Breast epithelium (tissue), 4 donors: Measurements from ENCODE around the gene ZNF407. TPM values are rescaled to one million over a fixed set of nuclear protein-coding genes. Genes with fewer than 3 reads are reported as not detected.

Experiments
- DNase-seq, 2 donors: peaks; one replicate each; pipeline ENCODE4 v3.0.0-alpha.2; 2019; ENCODE audit warnings: low spot score in 2 of 2
- H3K27ac ChIP-seq, 2 donors: fragments of 200-600 bp; sonication (generic) in 1 of 2; one replicate each; pipeline ENCODE4 v1.5.1; 2016 to 2019; ENCODE audit warnings: mild to moderate bottlenecking in 1 of 2
- H3K27me3 ChIP-seq, 2 donors: fragments of 200-600 bp; sonication (generic) in 1 of 2; one replicate each; pipeline versions ENCODE4 v1.5.1 to v1.6.0; 2017 to 2019; ENCODE audit warnings: control low read depth in 1 of 2, mild to moderate bottlenecking in 1 of 2
- H3K36me3 ChIP-seq: fragments of 200-600 bp; one replicate; pipeline ENCODE4 v1.5.1; 2019
- H3K4me1 ChIP-seq, 2 donors: fragments of 200-600 bp; sonication (generic); one replicate each; pipeline ENCODE4 v1.5.1; 2016 to 2019; ENCODE audit warnings: control low read depth in 1 of 2
- H3K4me3 ChIP-seq, 3 donors: fragments of 200-600 bp; sonication (generic); 1 replicate in 2 of 3; 2 replicates in 1 of 3; pipeline ENCODE4 v1.5.1; 2016 to 2019; ENCODE audit warnings: mild to moderate bottlenecking in 3 of 3, moderate library complexity in 2 of 3
- H3K9me3 ChIP-seq, 2 donors: fragments of 200-600 bp; sonication (generic) in 1 of 2; one replicate each; pipeline ENCODE4 v1.5.1; 2016 to 2019; ENCODE audit warnings: control low read depth in 1 of 2
- CTCF ChIP-seq, 3 donors: fragments of 450-650 bp; IDR thresholded peaks; one replicate each; pipeline ENCODE4 v1.5.1; 2016 to 2017; ENCODE audit warnings: antibody characterized with exemption in 3 of 3, mild to moderate bottlenecking in 3 of 3, moderate library complexity in 3 of 3
- POLR2A ChIP-seq: fragments of 450-650 bp; IDR thresholded peaks from one replicate; pipeline ENCODE4 v1.6.1; 2016; ENCODE audit warnings: antibody characterized with exemption, mild to moderate bottlenecking, moderate library complexity
- POLR2AphosphoS5 ChIP-seq, 3 donors: sonication (generic); formaldehyde crosslinking; IDR thresholded peaks; one replicate each; pipeline ENCODE4 v1.6.1; 2017; ENCODE audit warnings: antibody characterized with exemption in 3 of 3
- intact Hi-C: fragments of 100-400 bp; cut with DNase I; formaldehyde crosslinking; loops from one replicate; pipeline ENCODE4 v1.15.1; 2023; ENCODE audit warnings: low total_unique reads
- total RNA-seq, 3 donors: library from RNA; depleted of rRNA; stranded (reverse); fragments of >200 nt; gene quantifications; one replicate each; pipeline ENCODE4 v1.1.0, GENCODE V29; 2016

Gene ZNF407
- total RNA-seq, 3 donors from 2014 or later: 14.9 to 30.1 (median 22.3) TPM

DNA sequence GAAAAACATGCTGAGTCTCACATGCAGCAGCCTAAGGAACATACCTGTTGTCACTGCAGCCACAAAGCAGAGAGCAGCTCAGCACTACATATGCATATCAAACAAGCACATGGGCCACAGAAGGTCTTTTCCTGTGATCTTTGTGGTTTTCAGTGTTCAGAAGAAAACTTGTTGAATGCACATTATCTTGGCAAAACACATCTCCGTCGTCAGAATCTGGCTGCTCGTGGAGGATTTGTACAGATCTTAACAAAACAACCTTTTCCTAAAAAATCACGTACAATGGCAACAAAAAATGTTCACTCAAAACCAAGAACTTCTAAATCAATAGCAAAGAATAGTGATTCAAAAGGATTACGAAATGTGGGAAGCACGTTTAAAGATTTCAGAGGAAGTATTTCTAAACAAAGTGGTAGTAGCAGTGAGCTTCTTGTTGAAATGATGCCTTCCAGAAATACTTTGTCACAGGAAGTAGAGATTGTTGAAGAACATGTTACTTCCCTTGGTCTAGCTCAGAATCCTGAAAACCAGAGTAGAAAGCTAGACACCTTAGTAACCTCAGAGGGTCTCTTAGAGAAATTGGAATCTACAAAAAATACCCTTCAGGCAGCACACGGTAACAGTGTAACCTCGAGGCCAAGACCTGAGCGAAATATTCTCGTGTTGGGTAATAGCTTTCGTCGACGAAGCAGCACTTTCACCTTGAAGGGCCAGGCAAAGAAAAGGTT is 34.1 kb downstream of the ZNF407 start:
- Histone ChIP-seq H3K36me3 (peaks cover 4% of the 10 kb centered on the region), H3K9me3 (no peaks in the 10 kb centered on the region), H3K4me3 (no peak overlapping the region), H3K27ac (no peak overlapping the region), H3K4me1 (no peaks in the 10 kb centered on the region), H3K27me3 (no peaks in the 10 kb centered on the region)
- intact Hi-C loops: loop anchor here (5.0 kb wide), 1 partner anchor 434 kb away; no protein-coding TSS in a partner anchor
- TF ChIP-seq CTCF (IDR thresholded peaks at IDR 0.05) (no peak), POLR2AphosphoS5 (IDR thresholded peaks at IDR 0.05) (no peak), POLR2A (no peak)
- no peak for DNase-seq

GRCh38 chr18:74632351-74632679 is 34.6 kb downstream of the ZNF407 start:
- TF ChIP-seq POLR2AphosphoS5 (IDR thresholded peaks at IDR 0.05) (no peak), POLR2A (no peak), CTCF (IDR thresholded peaks at IDR 0.05) (no peak)
- no peak overlapping the region for H3K27ac ChIP-seq

DNA sequence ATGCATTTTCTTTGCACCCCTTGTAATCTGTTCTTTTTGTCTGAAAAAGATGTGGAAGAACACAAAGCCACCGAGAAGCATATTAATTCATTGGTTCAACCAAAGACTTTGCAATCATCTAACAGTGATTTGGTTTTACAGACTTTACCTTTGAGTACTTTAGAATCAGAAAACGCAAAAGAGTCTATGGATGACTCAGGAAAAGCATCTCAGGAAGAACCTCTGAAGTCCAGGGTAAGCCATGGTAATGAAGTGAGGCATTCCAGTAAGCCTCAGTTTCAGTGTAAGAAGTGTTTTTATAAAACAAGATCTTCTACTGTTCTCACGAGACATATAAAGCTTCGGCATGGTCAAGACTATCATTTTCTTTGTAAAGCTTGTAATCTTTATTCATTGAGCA is 35.2 kb downstream of the ZNF407 start:
- DNase-seq: no peak
- H3K27me3 ChIP-seq: no peaks in the 10 kb centered on the region
- H3K36me3 ChIP-seq: peaks cover 4% of the 10 kb centered on the region
- no peaks in the 10 kb centered on the region for H3K9me3 ChIP-seq
- intact Hi-C loops: loop anchor here (5.0 kb wide), 1 partner anchor 436 kb away; no protein-coding TSS in a partner anchor
- no peaks in the 10 kb centered on the region for H3K4me1 ChIP-seq
- TF ChIP-seq POLR2AphosphoS5 (IDR thresholded peaks at IDR 0.05): no peak
- TF ChIP-seq POLR2A: no peak
- no peak for TF ChIP-seq CTCF (IDR thresholded peaks at IDR 0.05)
- no peak overlapping the region for H3K27ac ChIP-seq
- H3K4me3 ChIP-seq: no peak overlapping the region

More at GRCh38 chr18:74632351-74632679, 34.6 kb downstream of the ZNF407 start:
- Histone ChIP-seq H3K4me1 (no peaks in the 10 kb centered on the region), H3K27me3 (no peaks in the 10 kb centered on the region), H3K9me3 (no peaks in the 10 kb centered on the region), H3K36me3 (peaks cover 4% of the 10 kb centered on the region), H3K4me3 (no peak overlapping the region)
- intact Hi-C loops: loop anchor here (5.0 kb wide), 1 partner anchor 435 kb away; no protein-coding TSS in a partner anchor
- DNase-seq: no peak

DNA sequence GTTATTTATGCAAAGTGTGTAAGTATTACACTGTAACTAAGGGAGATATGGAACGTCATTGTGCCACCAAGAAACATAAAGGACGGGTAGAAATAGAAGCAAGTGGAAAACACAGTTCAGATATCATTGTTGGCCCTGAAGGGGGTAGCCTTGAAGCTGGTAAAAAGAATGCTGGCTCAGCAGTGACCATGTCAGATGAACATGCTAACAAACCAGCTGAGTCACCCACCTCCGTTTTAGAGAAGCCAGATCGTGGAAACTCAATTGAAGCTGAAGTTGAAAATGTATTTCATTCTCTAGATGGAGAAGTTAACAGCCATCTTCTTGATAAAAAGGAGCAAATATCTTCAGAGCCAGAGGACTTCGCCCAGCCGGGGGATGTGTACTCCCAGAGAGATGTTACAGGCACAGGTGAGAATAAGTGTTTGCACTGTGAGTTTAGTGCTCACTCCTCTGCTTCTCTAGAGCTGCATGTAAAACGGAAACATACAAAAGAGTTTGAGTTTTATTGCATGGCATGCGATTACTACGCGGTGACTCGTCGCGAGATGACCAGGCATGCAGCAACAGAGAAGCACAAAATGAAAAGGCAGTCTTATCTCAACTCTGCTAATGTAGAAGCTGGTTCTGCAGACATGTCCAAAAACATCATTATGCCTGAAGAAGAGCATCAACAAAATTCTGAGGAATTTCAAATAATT is 36.1 kb downstream of the ZNF407 start:
- intact Hi-C loops: loop anchor here (5.0 kb wide), 1 partner anchor 437 kb away; no protein-coding TSS in a partner anchor
- Histone ChIP-seq H3K27me3 (no peaks in the 10 kb centered on the region), H3K27ac (no peak overlapping the region), H3K36me3 (peaks cover 4% of the 10 kb centered on the region), H3K9me3 (no peaks in the 10 kb centered on the region), H3K4me1 (no peaks in the 10 kb centered on the region), H3K4me3 (no peak overlapping the region)
- no peak for DNase-seq
- no peak for TF ChIP-seq CTCF (IDR thresholded peaks at IDR 0.05)
- no peak for TF ChIP-seq POLR2AphosphoS5 (IDR thresholded peaks at IDR 0.05)
- no peak for TF ChIP-seq POLR2A
